ENCODE results near the gene BTBD17. TPM values are rescaled to one million over a fixed set of nuclear protein-coding genes. Genes with fewer than 3 reads are reported as not detected.

Gene BTBD17
- total RNA-seq, 1 donor from 2014 or later: not detected

DNA sequence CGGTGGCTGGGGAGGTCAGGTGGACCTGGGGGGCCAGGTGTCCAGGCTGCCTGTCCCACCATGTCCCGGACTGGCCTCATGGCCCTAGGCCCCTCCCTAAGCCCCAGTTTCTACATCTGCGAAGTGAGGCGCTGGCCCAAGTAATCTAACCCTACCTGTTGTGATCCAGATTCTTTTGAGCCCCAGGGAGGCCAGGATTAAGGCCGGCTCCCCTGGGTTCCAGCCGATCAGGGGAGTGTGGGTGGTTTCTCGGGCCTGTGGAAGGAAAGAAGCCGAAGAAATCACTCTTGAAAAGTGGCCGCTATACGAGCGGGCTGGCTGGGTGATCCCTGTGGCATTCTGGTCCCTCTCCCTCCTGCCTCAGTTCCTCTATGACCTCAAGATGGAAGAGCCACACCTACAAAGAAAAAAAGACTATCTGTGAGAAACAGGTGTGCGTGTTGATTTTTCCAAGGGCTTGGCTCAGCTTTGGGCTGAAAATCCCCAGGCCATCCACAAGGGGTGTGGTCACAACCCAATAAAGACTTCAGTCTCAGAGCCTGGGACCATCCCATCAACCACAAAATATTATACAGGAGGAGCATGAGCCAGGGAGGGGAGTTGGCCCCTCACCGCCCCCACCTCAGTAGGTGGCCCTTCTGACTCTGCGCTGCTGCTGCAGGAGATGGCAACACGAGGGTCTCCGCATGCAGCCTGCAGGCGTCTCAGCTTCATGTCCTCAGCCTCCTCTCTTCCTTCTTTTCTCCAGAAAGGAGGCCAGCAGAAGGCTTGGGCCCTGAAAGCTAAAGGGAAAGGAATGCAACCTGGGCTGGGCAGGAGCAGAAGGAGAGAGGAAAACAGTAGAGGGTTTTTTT, 25.9 kb upstream of the BTBD17 start:
- no peak for ATAC-seq

GRCh38 chr17:74386386-74386785, 24.7 kb upstream of the BTBD17 start:
- no peak for ATAC-seq

GRCh38 chr17:74385201-74385600, 23.5 kb upstream of the BTBD17 start:
- no peak for ATAC-seq

- no peak for ATAC-seq
These were observed 21.5 kb upstream of the BTBD17 start for GRCh38 chr17:74383141-74383540.

DNA sequence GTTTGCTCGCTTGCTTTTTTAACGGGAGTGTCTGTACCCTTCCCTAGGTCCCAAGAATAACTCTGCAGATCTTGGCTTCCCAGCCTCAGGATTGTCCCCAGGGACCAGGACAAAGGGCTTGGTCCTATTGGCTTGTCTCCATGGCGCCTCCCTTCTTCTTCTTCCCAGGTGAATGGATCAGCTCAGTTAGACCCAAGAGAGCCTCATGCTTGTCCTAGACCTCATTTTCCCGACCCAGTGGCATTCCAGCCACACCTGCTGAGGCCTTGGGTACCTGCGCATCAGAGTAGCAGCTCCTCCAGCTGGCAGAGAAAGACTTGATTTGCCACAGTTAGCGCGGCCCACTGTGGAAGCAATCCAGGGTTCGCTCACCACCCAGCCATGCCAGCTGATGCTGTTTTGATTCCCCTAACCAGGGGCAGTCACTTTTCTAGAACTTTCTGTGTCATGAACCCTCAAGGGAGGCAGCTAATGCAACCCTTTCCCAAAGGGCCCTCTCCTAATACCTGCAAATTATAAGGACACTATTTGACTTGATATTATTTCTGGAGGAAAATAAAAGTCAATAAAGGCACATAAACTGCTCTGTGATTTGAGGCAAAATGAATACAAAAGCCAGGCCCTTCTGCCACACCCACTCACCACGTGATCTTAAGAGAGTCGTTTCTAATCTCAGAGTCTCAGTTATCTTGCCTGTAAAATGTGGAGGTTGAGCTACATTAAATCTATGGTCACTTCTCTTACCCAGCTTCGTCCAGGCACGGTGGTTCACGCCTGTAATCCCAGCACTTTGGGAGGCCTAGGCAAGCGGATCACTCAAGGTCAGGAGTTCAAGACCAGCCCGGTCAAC, 19.5 kb upstream of the BTBD17 start:
- no peak for ATAC-seq

DNA sequence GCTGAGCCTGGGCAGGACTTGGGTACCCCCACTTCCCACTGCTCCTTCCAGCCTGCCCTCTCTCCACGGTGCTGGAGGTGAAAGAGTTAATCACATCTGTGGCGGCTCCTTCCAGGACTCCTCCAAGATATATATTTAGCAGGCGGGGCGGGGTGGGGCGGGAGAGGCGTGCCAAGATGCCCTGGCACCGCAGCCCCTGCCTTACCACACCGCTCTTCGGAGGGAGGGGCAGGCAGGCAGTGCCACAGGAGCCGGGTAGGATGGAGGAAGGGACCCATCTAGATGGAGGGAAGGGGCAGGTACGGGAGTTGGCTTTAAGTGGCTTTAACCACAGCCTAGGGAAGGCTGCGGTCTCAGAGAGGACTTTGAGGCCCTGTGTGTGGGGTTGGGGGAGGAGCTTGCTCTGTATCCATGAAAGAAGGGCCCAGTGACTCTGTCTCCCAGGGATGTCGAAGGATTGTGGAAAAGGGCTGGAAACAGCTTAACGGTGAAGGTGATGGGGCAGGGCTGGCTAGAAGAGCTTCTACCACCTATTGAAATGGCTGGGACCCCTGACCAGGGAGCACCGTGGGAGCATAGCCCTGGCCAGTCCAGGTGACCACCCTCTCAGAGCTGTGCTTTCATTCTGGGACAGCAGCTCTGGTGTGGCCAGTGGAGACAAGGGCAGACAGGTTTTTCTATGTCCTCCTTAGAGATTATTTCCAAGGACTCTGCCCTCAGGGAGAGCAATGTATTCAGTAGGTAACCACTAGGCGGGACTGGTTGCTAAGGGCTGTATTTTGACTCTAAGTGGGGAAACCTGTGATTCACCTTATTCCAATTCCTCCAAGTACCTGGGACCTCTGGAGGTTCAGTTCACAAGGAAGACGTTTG, 18.7 kb upstream of the BTBD17 start:
- ATAC-seq: peak; percentile 63

DNA sequence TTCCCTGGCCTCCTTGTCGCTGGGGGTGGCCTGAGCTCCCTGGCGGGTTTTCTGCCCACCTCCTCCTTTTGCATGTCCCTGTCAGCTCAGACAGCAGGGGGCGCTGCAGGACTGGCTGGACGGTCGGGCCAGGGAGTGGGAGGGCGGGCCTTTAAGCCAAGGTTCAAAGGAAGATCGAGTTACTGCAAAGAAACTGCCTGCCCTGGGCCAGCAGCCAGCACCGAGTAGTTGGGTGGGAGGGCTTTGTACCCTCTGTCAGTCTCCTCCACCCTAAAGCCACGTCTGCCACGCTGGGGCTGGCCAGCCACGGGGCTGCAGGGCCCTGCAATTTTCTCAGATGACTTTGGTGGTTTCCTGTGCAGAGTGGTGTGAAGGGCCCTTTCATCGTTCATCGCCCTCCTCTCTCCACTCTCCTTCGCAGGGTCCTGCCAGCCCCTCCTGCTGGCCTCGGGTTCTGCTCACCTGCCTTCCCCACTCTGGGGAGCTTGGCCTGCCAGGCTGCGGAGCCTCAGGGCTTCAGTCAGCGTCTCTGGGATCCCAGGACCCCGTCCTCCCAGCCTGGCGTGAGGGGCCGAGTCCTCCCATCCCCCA, 17.9 kb upstream of the BTBD17 start:
- ATAC-seq: peak; percentile 85

- ATAC-seq: no peak
These were observed 13.2 kb upstream of the BTBD17 start for GRCh38 chr17:74374858-74375257.

DNA sequence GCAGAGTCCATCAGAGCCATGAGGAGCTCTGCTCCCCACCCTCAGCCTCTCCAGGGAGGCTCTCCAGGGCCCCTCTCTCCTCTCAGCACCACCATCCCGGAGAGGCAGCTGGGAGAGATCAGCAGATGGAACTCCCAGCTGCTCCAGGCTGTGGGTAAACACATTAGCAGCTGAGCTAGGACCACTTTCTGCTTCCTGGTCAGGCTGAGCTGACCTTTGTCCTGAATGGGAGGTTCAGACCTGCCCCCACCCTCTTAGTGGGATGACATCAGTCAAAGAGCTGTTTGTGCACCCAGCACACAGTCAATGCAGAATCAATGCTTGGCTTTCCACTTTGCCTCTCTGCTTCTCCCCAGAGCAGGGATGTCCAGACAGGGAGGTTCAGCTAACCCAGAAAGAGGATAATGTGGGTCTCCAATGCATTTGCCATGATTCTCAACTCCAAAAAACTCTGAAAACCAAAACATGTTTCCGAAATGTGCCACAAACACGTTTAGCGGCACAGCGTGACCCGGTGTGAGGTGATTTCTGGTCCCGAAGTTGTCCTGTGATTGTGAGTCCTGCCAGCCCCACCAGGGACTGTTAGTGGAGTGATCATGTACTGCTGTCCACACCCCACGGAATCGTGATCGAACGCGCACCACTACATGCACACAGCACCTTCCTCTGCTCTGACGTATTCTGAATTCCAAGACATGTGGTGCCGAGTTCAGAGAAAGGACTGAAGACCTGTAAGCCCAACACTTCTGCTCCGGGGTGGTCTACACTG, 12.4 kb upstream of the BTBD17 start:
- ATAC-seq: no peak

GRCh38 chr17:74372426-74372825, 10.8 kb upstream of the BTBD17 start:
- no peak for ATAC-seq

GRCh38 chr17:74371653-74372147, 10.0 kb upstream of the BTBD17 start:
- ATAC-seq: no peak

- no peak for ATAC-seq
These were observed 8.2 kb upstream of the BTBD17 start for GRCh38 chr17:74369665-74370490.

DNA sequence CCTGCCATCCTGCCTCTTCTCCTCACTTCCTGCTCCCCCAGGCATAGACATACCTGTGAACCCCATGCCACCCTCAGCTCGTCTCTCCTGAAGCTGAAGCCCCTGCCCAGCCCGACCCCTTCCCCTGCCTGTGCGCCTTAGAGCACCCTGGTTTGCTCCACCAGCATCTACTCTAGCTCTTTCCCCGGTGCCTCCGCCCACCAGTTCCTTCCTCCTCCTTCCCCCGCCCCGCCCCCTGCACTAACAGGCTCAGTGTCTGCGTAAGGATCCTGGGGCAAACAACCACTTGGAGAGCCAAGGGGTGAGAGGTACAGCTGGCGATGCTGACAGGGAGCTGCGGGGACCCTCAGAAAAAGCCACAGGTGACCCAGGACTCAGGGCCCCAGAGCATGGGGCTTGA, 7.6 kb upstream of the BTBD17 start:
- no peak for ATAC-seq

- peak; percentile 82 for ATAC-seq
These were observed 6.8 kb upstream of the BTBD17 start for GRCh38 chr17:74368341-74369081.

DNA sequence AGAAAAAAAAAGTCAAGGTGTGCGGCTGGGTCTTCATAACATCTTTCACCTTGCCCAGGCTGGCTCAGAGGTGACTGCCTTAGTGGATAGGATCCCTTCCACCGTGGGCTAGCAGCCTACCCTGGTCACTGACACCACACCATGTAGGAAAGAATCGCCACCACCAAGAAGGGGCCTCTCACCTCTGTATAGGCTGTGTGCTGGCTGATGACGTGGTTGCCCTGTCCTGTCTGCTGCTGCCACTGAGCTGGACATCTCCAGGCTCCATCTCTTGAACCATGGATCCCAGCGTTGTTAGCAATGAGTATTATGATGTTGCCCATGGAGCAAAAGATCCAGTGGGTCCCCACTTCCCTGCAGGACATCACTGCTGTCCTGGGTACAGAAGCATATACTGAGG, 5.5 kb upstream of the BTBD17 start, which contains the start of gene GPR142:
GPR142 (plus strand) TSS at position 301 of the 400 bp plus-strand sequence. CDS start 2,035 bp downstream, outside the sequence.
- ATAC-seq: no peak

DNA sequence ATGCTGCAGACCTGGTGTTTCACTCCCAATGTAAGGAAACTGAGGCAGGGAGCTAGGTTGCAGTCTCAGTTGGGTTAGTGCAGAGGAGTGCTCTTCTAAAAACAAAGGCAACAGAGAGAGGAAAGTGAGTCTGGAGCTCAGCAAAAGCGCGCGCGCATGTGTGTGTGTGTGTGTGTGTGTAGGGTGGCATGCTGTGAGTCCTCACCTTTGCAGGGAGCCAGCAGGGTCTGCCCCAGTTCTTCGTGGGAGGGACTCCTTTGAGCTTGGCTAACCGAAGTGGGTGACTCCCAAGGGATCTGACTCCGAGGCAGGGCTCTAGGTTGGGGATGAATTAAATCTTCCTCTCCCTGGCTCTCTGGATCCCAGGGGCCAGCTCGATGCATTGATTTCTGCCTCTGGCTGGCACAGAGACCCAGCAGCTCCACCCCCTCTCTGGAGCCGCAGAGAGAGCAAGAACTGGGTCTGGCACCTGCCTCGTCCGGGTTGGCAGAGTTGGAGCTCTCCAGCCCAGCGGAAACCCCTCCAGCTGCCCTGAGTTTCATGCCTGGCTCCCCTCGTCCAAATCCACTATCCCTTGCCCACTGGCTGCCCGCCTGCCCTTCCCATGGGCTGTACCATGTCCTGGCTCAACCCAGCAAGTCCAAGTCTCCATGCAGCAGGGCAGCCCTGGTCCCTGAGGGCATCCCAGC, 1.3 kb upstream of the BTBD17 start:
- ATAC-seq: no peak

GRCh38 chr17:74362069-74362405, 369 bp upstream of the BTBD17 start:
- ATAC-seq: no peak

GRCh38 chr17:74360899-74361229, 804 bp downstream of the BTBD17 start:
- no peak for ATAC-seq

GRCh38 chr17:74359916-74360315, 1.8 kb downstream of the BTBD17 start:
- no peak for ATAC-seq
